Measurements from ENCODE around the gene ADAMTS5. TPM values are rescaled to one million over a fixed set of nuclear protein-coding genes. Genes with fewer than 3 reads are reported as not detected.

ADAMTS5 gene
- total RNA-seq, 1 experiment from 2014 or later = 0.05 TPM

DNA sequence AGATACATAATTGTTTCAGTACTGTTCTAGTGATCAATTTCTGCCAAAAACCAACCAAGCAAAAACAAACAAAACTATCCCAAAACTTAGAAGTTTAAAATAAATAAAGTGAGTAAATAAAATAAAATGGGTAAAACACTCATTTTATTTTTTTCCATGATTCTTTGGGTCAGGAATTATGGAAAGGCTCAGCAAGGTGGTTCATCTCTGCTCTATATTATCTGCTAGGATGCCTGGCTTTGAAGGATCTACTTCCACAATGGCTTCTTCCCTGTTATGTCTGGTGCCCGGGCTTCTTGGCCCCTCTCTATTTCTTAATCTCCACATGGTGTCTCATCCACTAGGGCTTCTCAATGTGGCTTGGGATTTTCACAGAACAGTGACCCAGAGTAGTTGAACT lies 92.5 kb downstream of the ADAMTS5 start:
- Histone ChIP-seq H3K4me1 (ENCODE audit: control insufficient read depth, insufficient read depth, low read length) (no peaks in the 10 kb centered on the region), H3K9me3 (ENCODE audit: control insufficient read depth, insufficient read depth, low read depth, low read length) (no peaks in the 10 kb centered on the region), H3K27ac (ENCODE audit: low read length) (no peak overlapping the region), H3K27me3 (ENCODE audit: control insufficient read depth, insufficient read depth, low read length) (no peaks in the 10 kb centered on the region), H3K4me3 (ENCODE audit: low read depth in 2 of 2, low read length in 2 of 2) (no peak overlapping the region), H3K36me3 (ENCODE audit: control insufficient read depth, insufficient read depth, low read length) (no peaks in the 10 kb centered on the region)
- TF ChIP-seq POLR2AphosphoS5 (IDR thresholded peaks at IDR 0.05; ENCODE audit: low read depth, low read length) (no peak), SIN3A (IDR thresholded peaks at IDR 0.05; ENCODE audit: borderline replicate concordance, insufficient read depth, low read depth, low read length) (no peak), TCF7L2 (IDR thresholded peaks at IDR 0.05; ENCODE audit: low read depth, low read length) (no peak)
- TF ChIP-seq, protein P1, sequence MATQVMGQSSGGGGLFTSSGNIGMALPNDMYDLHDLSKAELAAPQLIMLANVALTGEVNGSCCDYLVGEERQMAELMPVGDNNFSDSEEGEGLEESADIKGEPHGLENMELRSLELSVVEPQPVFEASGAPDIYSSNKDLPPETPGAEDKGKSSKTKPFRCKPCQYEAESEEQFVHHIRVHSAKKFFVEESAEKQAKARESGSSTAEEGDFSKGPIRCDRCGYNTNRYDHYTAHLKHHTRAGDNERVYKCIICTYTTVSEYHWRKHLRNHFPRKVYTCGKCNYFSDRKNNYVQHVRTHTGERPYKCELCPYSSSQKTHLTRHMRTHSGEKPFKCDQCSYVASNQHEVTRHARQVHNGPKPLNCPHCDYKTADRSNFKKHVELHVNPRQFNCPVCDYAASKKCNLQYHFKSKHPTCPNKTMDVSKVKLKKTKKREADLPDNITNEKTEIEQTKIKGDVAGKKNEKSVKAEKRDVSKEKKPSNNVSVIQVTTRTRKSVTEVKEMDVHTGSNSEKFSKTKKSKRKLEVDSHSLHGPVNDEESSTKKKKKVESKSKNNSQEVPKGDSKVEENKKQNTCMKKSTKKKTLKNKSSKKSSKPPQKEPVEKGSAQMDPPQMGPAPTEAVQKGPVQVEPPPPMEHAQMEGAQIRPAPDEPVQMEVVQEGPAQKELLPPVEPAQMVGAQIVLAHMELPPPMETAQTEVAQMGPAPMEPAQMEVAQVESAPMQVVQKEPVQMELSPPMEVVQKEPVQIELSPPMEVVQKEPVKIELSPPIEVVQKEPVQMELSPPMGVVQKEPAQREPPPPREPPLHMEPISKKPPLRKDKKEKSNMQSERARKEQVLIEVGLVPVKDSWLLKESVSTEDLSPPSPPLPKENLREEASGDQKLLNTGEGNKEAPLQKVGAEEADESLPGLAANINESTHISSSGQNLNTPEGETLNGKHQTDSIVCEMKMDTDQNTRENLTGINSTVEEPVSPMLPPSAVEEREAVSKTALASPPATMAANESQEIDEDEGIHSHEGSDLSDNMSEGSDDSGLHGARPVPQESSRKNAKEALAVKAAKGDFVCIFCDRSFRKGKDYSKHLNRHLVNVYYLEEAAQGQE (IDR thresholded peaks at IDR 0.05; ENCODE audit: insufficient read depth in 1 of 2, low read depth in 2 of 2, low read length in 1 of 2) = no peak
- TF ChIP-seq, protein P2, sequence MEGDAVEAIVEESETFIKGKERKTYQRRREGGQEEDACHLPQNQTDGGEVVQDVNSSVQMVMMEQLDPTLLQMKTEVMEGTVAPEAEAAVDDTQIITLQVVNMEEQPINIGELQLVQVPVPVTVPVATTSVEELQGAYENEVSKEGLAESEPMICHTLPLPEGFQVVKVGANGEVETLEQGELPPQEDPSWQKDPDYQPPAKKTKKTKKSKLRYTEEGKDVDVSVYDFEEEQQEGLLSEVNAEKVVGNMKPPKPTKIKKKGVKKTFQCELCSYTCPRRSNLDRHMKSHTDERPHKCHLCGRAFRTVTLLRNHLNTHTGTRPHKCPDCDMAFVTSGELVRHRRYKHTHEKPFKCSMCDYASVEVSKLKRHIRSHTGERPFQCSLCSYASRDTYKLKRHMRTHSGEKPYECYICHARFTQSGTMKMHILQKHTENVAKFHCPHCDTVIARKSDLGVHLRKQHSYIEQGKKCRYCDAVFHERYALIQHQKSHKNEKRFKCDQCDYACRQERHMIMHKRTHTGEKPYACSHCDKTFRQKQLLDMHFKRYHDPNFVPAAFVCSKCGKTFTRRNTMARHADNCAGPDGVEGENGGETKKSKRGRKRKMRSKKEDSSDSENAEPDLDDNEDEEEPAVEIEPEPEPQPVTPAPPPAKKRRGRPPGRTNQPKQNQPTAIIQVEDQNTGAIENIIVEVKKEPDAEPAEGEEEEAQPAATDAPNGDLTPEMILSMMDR (IDR thresholded peaks at IDR 0.05) = no peak
- ChIA-PET POLR2A (no interaction called here), CTCF (no interaction called here)
- DNase-seq (ENCODE audit: low read depth, low spot score) (no peak), ATAC-seq (no peak)
- intact Hi-C loops (cut with micrococcal nuclease; ENCODE audit: unreplicated experiment) = no loop called here
- in situ Hi-C loops (cut with HindIII; ENCODE audit: low pct_unique_long_range_greater_than_20kb, low sequenced_read_pairs) = no loop called here
- no TSS peak for BruUV-seq (replicated peaks)

Small RNA genes lying within 50 kb of the gene (microRNA-seq; reads per million reads assigned to microRNA genes)
- not detected for gene MIR4759 (ENCODE audit: unreplicated experiment)

Other genes with a start within 250 kb of the ADAMTS5 start
- gene ADAMTS1, start 121.7 kb downstream of the ADAMTS5 start, total RNA-seq (2021; ENCODE audit: unreplicated experiment) = 3.3 TPM